Bronchus fibroblast of lung (primary cell): ENCODE data around the gene SLC25A25. TPM values are rescaled to one million over a fixed set of nuclear protein-coding genes. Genes with fewer than 3 reads are reported as not detected.

Experiments used
- total RNA-seq: library from RNA; depleted of rRNA; stranded (reverse); fragments of >200 nt; gene quantifications from 2 replicates; pipeline ENCODE4 v1.2.3, GENCODE V29; 2015

Gene SLC25A25
- total RNA-seq, result 11.1 and 11.4 TPM in 2 replicates

DNA sequence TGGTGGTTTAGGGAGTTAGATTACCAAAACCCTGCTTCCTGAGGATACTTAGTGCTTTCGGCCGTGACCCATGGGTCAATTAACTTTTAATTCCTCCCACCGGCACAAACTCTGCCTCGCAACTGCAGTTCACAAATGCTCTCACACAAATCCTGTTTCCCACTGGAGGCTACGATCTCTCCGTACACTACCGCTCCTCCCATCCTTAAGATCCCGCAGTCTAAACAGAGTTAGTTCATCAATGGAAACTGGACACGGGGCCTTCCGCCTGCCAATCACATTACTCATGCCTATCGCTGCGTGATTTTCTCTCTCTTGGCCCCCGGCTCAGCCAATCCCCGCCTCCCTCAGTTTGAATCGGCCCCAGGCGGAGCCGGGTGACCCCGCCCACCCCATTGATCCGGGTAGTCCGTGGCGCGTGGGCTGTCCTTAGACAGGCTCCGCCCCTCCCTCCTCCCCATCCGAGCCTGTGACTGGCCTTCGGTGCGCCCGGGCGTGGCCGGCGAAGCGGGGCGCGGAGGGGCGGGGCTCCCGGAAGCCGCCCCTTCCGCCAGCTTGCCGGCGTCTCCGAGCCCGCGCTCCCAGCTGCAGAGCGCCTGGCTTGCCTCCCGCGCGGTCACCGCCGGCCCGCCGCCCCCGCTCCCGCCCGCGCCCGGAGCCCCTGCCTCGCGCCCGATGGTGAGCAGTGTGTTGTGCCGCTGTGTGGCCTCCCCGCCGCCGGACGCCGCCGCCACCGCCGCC, at the start of gene SLC25A25:
TSS of gene SLC25A25 (plus strand) at position 588 of the 741 bp plus-strand sequence. CDS start at position 676, 88 bp downstream.

DNA sequence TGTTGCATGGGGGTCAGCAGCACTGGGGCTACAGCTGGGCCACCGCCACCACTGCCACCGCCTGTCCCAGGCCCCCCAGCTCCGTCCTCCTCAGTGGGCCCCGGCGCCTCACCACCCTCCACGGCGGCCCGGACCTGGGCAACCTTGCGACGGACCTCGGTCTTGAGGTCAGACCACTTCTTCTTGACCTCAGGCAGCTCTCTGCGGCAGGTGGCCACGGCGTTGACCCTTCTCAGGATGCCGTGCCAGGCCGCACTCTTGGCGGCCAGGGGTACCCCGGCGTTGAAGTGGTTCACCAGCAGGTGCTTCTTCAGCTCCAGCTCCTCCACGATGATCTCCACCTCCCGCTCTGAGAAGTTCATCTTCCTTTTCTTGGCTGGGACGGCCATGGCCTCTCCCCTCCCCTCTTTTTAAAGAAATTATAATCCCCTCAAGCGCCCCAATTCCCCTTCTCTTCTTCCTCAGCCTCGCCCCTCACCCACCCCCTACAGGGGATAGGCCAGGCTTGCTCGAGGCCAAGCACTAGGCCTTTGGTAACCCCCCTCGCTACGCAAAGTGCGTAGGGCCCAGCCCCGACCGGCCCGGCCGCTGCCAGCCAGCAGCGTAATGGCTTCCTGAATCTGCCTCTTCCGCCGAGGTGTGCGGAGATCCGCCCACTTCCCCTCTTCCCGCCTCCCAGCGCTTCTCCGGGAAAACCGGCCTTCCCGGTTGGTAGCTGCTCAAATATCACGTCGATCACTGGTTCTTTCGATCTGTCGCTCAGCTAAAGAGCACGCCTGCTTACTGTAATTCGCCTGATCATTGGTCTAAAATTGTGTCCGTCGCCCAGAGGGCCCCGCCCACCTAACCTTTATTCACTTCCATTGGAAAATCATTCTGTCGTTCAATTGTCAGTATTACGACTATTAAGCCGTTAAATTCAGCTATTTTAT, 1.1 kb upstream of the SLC25A25 start, which contains the start of gene NAIF1:
TSS of gene NAIF1 (minus strand) at position 608 of the 932 bp plus-strand sequence. CDS start at position 389, 219 bp downstream.

DNA sequence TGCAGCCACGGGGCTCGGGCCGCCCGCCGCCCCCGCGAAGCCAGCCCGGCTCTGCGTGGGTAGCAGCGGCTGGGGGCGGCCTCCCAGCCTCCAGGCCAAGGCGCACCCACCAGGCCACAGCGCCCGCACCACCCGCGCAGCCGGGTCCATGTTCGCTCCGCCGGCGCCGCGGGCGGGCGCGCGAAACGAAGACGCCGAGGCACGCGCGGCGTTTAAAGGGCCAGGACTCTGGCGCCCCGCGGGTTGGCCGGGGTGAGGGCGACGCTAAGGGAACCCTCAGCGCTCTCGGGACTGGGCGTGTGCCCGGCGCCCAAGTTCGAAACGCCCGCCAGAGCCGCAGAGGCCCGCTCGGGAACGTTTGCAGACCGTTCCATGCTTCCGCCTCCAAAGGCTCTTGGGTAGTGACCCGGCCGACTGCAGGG, 59.5 kb downstream of the SLC25A25 start, which contains the start of gene PTGES2:
TSS of gene PTGES2 (minus strand) at position 162 of the 422 bp plus-strand sequence. CDS start at position 150, 12 bp downstream.

DNA sequence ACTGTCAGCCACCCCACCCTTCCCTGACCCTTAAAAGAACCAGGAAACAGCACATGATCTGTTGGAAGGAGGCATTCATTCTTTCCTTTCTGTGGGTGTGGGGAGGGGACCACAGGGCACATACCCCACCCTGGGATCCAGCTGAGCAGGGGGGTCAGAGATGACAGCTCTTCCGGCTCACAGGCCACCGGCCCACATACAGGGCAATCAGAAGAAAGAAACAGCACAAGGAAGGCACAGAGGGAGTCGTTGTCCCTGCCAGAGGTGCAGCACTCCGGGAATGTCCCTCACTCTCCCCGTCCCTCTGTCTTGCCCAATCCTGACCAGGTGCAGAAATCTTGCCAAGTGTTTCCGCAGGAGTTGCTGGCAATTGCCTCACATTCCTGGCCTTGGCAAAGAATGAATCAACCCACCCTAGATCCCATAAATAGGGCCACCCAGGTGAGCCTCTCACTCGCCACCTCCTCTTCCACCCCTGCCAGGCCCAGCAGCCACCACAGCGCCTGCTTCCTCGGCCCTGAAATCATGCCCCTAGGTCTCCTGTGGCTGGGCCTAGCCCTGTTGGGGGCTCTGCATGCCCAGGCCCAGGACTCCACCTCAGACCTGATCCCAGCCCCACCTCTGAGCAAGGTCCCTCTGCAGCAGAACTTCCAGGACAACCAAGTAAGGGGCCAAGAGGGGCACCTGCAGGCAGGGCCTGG, 81.1 kb downstream of the SLC25A25 start, which contains the start of gene LCN2:
TSS of gene LCN2 (plus strand) at position 453 of the 701 bp plus-strand sequence. CDS start at position 526, 73 bp downstream.

Other genes with a start within 250 kb of the SLC25A25 start
- gene ENG, start 213.6 kb upstream of the SLC25A25 start, total RNA-seq, result 47.2 and 48.9 TPM in 2 replicates
- 73.0 and 87.0 TPM in 2 replicates for gene AK1, start 190.6 kb upstream of the SLC25A25 start, total RNA-seq
- 45.4 and 49.1 TPM in 2 replicates for gene ST6GALNAC6, start 168.6 kb upstream of the SLC25A25 start, total RNA-seq
- 32.6 and 41.0 TPM in 2 replicates for gene ST6GALNAC4, start 151.2 kb upstream of the SLC25A25 start, total RNA-seq
- gene PIP5KL1, start 137.5 kb upstream of the SLC25A25 start, total RNA-seq, result 2.1 and 4.0 TPM in 2 replicates
- gene DPM2, start 130.4 kb upstream of the SLC25A25 start, total RNA-seq, result 30.9 and 38.5 TPM in 2 replicates
- 3.0 and 4.2 TPM in 2 replicates for gene EEIG1, start 87.2 kb upstream of the SLC25A25 start, total RNA-seq
- 9.2 and 10.3 TPM in 2 replicates for gene NAIF1, start 912 bp upstream of the SLC25A25 start, total RNA-seq
- 63.5 and 70.3 TPM in 2 replicates for gene PTGES2, start 59.5 kb downstream of the SLC25A25 start, total RNA-seq
- not detected in 2 replicates for gene LCN2, start 81.2 kb downstream of the SLC25A25 start, total RNA-seq
- gene BBLN, start 92.0 kb downstream of the SLC25A25 start, total RNA-seq, result 188 and 202 TPM in 2 replicates
- 60.9 and 68.8 TPM in 2 replicates for gene CIZ1, start 123.3 kb downstream of the SLC25A25 start, total RNA-seq
- 4.5 and 5.7 TPM in 2 replicates for gene DNM1, start 135.1 kb downstream of the SLC25A25 start, total RNA-seq
- 90.8 and 91.0 TPM in 2 replicates for gene GOLGA2, start 207.8 kb downstream of the SLC25A25 start, total RNA-seq
- 44.6 and 49.2 TPM in 2 replicates for gene SWI5, start 208.0 kb downstream of the SLC25A25 start, total RNA-seq